GM21619 (cell line): ENCODE data around the gene DIPK2B.

Experiments
- ATAC-seq: cut with Tn5 transposase; IDR thresholded peaks from one replicate; pipeline ENCODE4 v1.9.1; 2021; ENCODE audit not compliant: unreplicated experiment

DIPK2B gene, protein sequence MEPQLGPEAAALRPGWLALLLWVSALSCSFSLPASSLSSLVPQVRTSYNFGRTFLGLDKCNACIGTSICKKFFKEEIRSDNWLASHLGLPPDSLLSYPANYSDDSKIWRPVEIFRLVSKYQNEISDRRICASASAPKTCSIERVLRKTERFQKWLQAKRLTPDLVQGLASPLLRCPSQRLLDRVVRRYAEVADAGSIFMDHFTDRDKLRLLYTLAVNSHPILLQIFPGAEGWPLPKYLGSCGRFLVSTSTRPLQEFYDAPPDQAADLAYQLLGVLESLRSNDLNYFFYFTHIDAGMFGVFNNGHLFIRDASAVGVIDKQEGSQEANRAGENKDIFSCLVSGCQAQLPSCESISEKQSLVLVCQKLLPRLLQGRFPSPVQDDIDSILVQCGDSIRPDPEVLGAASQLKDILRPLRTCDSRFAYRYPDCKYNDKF

DNA sequence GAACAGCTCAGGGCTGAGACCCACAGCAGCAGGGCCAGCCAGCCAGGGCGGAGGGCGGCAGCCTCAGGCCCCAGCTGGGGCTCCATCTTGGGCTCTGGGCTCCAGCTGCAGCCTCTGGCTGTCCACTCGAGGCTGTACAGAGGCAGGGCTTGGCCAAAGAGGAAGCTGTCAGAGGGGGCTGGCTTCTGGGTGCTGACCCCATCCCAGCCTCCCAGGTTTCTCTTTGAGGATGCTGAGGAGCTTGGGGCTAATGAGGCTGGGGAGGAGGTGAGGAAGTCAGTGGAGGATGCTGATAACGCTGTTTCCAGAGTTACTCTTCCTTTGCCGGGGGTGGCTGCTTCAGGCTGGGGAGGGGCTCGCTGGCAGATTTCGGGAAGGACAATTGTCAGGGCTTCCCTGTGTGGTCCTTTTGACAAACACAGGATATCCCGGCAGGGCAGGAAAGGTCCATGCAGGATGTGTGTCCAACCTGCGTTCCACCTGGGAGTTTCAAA, at the start of gene DIPK2B:
Gene DIPK2B (minus strand): TSS at position 136 of the 494 bp plus-strand sequence. CDS start 50 bp downstream, at position 86.
- no peak for ATAC-seq

DNA sequence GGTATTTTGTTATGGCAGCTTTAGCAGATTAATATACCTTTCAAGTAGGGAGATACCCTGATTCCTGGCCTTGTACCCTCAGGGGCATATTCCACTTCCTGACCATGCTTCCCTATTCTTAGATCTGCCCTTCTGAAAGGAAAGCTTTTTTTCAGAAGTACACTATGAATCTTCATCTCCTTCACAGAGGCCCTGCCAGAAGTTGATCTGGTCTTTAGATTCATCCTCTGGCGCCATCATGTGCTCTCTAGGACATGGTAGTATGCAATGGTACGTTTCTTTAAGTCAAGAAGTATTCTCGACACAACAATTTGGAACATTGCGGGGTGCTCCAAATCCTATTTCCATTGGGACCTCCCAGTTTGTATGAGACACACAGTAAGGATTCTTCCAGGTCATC, 39.6 kb upstream of the DIPK2B start:
- ATAC-seq = no peak

DNA sequence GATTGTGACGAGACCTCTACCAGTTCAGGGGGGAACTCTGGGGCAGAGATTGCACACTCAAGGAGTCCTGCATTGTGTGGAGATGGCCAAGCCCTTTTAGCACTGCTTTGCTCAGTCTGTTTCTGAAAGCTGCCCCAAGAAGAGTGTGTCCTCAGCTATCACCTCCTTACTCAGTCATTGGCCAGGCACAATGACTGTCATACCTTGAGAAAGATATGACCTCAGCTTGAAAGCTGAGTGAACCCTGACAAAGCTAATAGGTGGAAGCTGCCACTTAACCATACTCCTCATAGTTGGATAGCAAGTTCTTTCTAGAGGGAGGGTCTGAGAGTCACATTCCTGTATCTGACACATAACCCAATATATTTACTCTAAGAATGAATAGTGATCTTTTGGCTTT, 37.8 kb upstream of the DIPK2B start:
- no peak for ATAC-seq

DNA sequence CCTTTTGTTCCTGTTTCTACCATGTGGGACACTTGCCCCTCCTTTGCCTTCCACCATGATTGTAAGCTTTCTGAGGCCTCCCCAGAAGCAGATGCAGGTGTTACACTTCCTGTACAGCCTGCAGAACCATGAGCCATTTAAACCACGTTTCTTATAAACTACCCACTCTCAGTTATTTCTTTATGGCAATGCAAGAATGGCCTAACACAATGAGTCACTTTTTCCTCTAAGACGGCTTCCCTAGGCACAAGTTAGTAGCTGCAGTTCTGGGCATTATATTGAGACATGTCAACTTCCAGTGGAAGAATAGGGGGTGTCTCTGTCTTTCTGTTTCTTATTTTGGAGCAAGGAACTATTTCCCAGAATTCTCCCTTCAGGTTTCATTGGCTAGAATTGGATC, 32.9 kb upstream of the DIPK2B start:
- ATAC-seq = no peak

DNA sequence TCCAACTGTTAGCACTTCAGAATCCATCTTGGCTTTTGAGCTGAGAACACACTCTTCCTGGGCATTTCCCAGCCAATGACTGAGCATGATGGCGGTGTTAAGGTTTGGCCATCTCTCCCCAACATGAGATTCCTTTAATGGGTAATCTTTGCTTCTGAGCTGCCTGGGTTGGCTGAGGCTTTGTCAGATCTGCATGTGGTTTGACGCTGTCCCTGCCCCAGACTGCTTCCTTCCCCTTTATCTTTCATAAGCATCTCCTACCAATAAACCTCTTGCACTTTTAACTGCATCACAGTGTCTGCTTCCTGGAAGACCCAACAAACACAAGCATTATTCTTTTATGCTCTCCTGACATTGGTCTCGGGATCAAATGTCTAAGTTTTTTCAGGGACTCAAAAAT, 31.5 kb upstream of the DIPK2B start:
- no peak for ATAC-seq

DNA sequence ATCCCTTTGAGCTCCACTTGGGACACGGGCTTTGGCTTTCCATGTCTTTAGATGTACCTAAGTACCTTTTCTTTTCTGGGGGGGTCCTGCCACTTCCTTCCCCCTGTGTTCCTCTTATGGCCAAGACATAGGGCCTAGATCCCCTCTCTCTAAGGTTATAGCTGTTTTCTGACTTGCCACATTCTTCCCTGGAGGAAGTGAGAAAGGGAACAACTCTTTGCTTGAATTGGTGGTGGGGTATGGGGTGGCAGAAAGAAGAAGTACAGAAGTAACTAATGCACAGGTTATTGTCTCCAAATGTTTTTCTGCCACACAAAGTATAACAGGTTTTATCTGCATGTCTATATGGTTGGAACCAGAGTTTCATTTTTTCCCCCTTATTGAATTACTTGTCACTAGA, 29.7 kb upstream of the DIPK2B start:
- no peak for ATAC-seq

DNA sequence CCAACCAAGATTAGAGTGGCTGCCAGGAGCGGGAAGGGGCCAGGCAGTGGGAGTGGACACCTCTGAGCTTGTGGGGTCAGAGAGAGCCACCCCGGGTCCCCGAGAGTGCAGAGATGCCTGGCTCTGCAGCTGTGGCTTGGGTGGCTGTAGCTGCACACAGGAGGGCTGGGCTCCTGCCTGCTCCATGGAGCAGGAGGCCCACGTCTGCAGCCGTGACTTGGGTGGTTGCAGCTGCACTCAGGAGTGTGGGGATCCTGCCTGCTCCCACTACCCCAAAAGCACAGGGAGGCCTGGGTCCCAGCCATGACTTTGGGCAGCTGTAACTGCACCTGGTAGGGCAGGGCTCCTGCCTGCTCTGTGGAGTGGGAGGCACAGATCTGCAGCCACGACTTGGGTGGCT, 28.7 kb upstream of the DIPK2B start:
- ATAC-seq = no peak

DNA sequence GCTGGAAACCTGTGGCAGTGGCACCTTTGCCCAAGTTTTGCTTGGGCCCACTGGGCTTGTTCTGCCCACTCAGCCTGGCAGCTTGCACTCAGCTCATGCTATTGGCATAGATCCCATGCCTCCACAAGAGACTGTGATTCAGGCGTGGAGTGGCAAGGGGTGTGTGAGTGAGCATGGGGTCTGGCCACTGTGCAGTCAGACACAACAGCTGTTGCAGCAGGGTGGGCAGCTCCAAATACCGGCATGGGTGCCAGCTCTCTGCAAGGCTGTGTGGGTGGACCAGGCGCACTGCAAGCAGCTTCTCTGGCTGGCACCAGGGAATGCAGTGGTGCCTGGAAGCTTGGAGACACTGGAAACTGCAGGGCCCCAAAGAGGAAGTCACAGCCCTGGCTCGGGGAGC, 27.4 kb upstream of the DIPK2B start:
- no peak for ATAC-seq

DNA sequence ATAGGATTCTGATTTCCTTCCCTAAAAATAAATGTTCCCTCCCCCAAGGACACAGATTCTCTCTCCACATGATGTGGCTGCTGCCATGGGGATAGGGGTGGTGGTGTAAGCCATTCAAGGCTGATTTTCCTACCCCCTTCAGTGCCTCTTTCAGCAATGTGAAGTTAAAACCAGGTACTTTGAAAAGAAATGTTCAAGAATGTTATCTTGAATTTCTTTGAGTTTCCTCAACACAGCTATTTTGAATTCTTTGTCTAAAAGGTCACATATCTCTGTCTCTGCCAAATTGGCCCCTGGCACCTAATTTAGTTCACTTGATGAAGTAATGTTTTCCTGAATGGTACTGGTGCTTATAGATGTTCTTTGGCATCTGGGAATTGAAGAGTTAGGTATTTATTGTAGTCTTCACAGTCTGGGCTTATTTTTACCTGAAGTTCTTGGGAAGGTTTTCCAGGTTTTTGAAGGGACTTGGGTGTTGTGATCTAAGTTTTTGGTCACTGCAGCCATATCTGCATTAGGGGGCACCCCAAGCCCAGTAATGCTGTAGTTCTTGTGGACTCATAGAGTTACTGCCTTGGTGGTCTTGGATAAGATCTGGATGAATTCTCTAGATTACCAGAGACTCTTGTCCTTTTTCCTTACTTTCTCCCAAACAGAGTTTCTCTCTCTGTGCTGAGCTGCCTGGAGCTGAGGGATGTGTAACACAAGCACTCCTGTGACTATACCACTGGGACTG, 7.6 kb upstream of the DIPK2B start:
- no peak for ATAC-seq

DNA sequence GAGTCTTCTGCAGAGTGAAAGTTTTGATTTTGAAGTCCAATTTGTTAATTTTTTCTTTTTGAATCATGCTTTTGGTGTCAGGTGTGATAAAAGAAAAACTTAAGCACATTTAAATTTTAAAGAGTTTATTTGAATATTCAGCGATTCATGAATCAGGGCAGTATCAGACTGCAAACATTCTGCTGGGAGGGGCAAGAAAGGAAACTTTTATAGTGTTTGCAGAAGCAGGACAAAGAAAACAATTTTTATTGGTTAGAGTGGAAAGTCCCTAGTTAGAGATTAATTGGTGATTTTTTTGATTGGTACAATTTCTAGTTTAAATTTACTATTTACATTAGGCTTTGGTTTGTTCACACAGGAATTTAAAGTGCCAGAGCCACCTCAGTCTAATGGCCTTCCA, 1.5 kb upstream of the DIPK2B start:
- no peak for ATAC-seq

DNA sequence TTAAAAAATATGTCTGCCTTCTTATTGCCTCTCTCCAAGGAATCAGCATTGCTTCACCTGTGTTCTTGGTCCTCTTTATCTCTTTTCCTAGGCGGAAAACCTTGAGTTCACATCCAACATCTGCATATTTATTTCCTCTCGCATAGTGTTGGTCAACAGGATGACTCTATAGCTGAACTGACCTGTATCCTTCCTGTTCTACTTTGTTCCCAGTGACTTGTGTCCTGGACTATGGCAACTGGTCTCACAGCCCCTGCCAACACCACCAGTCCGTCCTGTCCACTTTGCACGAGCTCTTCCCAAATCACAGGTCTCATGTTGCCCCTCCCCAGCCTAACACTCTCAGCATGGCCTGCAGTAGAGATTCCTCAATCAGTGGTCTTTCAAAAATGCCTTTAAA, 2.0 kb downstream of the DIPK2B start:
- no peak for ATAC-seq

DNA sequence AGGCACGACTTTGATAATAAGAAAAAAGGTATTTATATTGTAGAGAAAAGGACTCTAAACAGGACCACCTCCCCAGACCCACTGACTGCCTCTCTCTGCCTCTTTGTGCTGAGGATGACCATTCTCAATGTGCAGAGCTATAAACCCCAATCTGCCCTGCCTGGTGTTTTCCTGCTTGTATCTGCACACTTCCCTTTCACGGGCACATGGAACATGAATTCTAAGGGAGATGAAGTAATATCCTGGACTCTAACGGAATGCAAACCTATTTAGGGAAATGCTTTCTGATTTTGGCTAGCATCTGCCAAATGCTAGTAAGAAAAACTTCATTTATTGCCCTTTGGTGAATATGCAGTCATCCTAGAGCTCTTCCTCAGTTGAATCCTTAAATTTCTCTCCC, 2.4 kb downstream of the DIPK2B start:
- no peak for ATAC-seq

DNA sequence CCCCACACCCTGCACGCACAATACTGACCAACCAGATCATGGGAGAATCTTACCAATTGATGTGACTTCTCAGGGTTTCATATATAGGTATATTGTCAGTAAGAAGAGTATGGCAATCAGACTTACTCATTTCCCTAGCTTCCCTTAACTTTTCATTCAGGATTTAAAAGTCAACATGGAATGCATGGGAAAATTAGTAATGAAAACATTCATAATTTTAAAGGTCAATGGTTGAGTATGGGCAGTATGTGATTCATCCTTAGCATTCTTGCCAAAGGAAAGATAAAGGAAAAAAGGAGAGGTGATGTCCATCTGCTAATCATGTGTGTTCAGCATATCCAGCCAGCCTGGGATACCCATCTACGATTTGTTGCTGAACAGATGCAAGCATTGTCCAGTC, 4.0 kb downstream of the DIPK2B start:
- ATAC-seq = no peak

DNA sequence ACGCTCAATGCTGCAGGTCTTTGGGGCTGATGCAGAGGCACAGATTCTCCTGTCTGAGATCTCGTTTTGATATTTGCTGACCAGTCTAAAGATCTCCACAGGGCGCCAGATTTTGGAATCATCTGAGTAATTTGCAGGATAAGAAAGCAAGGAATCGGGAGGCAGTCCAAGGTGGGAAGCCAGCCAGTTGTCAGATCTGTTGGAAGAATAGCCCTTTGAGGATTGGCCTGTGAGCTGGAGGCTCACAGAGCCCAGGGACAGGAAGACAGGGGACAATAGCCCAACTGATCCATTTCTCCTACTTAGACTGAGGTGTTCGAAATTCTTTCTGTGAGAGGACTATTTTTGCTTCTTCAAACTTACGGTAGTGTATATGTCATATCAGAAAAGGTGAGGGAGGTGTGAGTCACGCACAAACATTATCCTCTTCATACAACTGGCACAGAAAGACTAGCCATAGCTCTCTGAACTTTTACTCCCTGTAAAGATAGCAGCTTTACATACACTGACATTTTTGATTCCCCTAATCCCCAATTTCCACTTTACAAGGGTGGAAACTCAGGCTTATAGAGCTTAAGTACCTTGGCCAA, 8.8 kb downstream of the DIPK2B start:
- ATAC-seq = no peak

DNA sequence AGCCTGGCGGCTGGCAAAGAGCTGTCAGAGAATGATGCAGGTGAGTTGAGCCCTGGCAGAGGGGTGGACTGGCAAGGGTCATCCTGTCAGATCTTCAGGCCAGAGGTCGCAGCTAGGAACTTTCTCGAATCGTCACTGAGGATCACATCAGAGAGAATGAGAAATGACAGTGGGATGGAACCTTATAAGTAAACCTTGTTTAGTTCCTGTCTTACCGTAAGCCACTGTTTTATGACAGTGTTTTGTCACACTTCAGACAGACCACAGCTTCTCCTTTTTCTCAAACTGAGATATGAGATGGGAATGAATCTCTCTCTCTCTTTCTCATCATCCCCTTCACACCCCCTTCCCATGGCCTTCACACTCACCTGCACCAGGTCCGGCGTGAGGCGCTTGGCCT, 9.3 kb downstream of the DIPK2B start:
- no peak for ATAC-seq

DNA sequence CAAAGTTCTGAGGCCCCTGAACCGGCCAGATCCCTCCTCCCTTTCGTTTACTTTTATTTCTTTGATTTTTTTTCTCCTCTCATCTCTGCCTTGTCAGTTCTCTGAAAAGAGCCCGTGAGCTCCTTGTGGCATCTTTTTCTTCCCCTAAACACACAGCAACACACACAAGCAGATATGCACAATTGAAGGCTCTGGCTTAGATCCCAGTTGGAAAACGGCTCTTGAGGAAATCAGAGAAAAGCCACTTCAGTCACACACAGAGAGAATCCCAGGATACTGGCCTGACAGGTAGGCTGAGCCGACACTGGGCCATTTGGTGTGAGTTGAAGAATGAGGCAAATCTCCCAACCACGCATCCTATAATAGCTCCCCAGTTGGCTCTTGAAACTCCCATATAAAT, 12.9 kb downstream of the DIPK2B start:
- no peak for ATAC-seq

DNA sequence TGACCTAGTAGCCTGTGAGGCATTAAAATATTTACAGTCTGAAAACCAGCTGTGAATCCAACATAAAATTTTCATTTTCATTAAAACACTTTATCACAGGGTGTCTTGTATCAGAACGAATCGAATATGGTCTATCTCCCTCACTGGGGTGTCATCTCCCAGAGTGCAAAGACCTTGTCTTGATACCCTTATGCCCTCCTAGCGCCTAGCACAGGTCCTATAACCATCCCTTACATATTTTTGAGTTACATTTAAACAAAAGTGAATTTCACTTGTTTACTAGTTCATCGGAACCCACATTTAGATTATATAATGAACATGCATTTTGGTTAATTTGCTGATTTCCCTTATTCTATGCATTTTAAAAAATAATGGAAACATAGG, 14.0 kb downstream of the DIPK2B start:
- peak; percentile 15 for ATAC-seq

DNA sequence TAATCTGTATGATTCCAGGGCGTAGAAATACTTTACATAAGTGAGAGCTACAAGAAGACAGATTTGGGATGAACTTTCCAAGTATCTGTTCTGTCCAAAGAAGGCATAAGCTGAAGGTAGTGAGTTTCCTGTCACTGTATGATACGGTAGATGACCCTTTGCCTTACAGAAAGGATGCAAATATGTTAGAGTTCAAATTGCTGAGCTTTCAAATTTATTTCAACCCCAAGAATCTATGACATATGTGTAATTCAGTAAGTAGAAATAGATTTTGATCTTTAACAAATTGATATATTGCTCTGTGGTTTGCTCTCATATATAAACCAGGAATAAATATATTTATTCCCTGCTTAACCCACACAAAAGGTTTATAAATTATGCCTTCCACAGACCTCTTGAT, 16.5 kb downstream of the DIPK2B start:
- ATAC-seq = no peak

DNA sequence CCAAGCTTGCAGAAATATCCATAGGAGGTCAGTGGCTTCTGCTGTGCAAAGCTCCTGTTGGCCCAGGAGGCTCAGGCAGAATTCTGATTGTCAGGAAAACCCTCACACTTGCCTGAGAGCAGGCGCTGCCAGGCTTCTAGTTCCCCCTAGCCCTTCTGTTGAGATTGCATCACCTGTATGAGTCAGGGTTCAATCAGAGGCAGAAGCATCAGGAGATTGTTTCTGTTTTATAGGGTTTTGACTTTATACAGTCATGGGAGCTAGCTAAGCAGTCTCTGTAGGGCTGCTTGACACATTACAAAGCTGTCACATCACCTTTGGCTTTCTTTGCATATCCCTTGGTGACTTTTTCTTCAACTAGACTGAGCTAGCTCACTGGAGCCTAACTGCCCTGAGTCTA, 27.8 kb downstream of the DIPK2B start:
- no peak for ATAC-seq

DNA sequence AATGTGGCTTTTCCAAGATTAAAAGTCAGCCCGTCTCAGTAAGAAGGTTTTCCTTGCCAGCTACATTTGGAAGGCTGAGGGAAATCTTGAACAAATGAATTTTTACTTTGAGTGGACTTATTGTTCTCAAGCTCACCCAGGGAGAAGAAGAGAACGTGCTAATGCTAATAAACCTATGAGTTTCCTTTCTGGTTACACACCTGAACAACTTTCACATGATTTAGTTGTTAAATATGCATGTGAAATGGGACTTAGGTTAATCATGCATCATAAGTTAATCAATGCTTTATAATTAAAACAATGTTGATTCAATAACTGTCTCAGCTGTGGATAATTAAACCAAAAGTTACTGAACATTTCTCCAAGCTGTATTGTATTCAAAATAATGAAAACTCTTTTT, 33.9 kb downstream of the DIPK2B start:
- ATAC-seq = no peak

DNA sequence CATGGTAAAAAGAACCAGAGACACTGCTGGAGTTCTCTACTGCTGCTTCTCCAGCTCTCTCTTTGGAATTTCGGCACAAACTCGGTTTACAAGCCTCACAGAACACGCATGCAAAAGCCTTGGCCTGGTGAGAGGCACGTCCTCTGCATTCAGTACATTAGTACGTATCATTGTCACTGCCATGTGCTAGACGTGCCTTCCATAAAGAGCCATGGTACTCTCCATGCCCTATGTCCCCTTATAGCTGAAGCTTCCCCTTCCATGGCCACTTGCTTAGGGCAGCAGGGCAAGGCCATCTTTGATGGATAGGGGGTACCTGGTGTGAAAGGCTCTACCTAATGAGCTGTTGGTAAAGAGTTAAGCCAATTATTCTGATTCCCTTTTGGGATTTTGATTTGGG, 35.0 kb downstream of the DIPK2B start:
- no peak for ATAC-seq

DNA sequence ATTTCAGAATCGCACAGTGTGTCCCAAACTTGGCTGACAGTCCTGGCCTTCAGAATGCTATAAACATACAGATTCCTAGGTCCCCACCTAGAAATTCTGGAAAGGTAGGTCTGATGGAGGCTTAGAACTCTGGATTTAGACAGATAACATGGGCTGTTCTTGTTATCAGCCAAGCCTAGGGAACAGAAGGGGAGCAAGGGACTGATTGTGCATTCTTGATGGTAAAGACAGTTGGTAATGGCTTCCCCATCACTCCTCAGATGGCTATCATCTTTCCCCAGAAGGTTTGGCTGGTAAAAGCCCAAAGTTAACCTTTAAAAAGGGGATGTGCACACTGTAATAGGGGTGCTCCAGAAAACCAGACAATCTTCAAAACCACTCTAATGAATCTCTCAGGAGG, 35.7 kb downstream of the DIPK2B start:
- no peak for ATAC-seq
